Activated CD8-positive, alpha-beta memory T cell treated with anti-CD3 and anti-CD28 coated beads, Interleukin-2, amount 50 U/mL, for 4 hours (primary cell): Measurements from ENCODE around the gene AMBRA1.
A peak's percentile ranks its signal among the peaks of the same experiment; 100 is the strongest.

Experiments used
- DNase-seq: peaks from one replicate; pipeline ENCODE4 v3.0.0-alpha.2; 2020

The AMBRA1 gene

DNA sequence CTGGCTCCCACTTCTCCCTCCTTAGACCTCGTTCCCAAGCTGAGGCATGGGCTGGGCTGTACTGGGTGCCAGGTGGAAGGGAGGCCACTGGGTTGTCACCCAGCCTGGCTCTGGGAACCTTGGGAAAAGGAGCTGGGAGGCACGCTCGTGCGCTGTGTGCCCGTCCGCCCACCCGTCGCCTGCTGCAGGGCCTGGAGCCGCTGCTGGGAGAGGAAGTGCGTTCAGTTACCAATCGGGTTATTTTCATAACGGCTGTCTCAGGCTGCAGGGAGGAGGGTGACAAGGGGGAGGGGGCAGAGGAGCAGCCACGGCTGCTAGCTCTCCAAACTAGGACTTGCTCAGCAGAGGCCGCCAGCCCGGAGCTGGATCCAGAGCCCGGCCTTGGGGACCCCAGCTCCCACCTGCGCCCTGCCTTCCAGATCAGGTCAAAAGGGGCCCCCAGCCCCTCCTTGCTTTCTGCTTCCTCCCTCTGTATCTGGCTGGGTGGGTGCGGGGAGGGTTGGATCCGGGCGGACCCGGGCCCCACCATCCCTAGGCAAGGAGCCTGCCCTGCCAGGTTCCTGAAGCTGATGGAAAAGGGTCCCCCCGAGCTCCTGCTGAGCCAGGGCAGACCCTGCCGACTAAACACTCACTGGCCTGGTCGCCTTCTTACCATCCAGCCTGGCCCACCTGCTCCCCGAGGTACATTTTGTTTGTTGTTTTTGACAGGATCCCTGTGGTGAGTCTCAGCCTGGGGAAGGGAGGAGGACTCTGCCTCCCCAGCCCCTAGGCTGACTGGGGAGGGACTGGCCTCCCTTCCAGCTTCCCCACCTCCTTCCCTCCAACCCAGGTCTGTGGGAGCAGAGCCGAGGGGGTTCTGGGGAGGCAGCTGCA is 232.3 kb downstream of the AMBRA1 start:
- peak; percentile 63 for DNase-seq

- DNase-seq: no peak
Observed at GRCh38 chr11:46360878-46361277, 232.9 kb downstream of the AMBRA1 start.

DNA sequence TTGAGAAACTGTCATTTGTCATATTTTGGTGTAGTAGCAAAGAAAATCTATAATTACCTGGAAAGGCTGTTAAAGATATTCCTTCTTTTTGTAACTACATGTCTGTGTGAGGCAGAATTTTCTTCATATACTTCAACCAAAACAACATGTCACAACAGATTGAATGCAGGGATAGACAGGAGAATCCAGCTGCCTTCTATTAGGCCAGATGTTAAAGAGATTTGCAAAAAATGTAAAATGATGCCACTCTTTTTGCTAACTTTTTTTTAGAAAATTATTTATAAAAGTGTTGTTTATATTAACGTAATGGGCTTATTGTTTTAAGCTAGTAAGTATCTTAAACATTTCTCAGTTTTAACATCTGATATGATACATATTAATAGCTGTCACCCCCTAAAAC is 233.9 kb downstream of the AMBRA1 start:
- DNase-seq: no peak

- DNase-seq: no peak
Observed at GRCh38 chr11:46357483-46357936, 236.3 kb downstream of the AMBRA1 start.

DNA sequence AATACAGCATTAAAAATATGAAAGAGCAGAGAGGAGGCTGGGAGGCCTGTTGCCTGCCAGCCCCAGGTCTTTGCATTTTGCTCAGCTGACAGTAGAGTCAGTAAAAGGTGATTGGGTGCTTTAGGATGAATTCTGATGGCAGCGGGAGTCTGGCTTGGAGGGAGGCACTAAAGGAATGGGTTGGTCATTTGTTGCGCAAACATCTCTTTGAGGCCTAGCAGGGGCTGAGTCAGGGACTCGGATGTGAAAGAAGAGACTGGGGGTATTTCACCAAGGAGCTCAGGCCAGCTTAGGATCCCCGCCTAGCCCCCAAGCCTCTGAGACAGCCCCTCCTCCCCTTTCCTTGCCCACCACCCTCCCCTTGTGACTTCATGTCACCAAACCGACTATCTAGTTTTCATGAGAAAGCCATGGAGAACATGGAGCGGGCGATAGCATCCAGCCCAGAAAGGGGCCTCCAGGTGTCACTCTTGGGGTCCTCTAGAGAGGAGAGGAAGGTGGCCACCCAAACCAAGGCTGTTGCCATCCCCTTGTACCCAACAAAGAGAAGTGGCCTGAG is 236.8 kb downstream of the AMBRA1 start:
- no peak for DNase-seq

DNA sequence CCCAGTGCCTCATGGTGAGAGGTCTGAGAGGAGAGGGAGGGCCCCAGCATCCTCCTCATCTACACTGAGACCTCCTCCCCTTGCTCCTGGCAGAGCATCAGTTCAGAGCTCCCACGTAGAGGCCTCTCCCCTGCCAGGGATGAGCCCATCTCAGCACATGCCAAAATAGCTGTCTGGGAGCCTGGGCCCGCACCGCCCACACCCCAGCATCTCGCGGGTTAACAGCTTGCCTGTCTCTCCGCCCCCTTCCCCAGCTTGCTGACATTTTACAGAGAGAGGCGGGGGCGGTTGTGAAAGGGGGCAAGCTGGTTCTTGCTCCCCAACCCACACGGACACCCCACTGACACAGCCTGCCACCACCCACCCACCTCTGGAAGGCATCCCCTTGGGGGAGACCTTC is 240.1 kb downstream of the AMBRA1 start:
- DNase-seq: peak; percentile 79

DNA sequence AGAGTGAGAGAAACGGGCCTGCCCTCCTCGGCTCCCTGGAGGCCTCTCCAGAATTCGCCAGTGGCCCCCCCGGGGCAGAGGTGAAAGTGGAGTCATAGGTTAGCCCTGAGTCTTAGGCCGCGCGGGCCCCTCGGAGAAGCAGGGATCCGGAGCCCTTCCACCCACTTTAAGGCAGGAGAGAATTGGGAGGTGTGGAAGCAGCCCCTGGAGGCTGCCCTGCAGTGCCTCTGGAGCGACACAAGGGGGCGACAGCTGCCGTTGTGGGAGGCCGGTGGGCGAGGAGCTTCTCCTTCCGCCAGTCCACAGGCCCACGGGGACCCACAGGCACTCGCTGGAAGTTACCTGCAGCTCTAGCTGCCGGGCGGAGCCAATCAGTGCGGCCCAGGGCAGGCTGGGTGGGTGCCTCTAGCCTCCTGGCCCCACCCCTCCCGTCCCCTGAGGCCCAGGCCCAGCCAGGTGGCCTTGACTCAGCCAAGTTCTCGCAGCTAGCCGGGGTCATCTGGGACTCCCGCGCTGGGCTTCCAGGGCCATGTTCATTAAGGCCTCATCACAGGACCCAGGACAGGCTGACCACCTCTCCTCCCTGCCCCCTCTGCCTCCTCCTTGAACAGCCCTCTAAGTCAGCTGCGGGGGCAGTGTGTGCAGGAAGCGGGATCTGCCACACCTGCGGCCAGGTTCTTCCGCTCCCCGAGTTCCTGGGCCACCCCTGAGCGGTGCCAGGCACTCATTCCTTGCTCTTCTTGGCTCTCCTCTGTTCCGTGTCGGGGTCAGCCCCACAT is 241.6 kb downstream of the AMBRA1 start:
- peak; percentile 78 for DNase-seq

GRCh38 chr11:46351606-46352005 is 242.2 kb downstream of the AMBRA1 start:
- DNase-seq: no peak

GRCh38 chr11:46351148-46351547 is 242.7 kb downstream of the AMBRA1 start:
- no peak for DNase-seq

DNA sequence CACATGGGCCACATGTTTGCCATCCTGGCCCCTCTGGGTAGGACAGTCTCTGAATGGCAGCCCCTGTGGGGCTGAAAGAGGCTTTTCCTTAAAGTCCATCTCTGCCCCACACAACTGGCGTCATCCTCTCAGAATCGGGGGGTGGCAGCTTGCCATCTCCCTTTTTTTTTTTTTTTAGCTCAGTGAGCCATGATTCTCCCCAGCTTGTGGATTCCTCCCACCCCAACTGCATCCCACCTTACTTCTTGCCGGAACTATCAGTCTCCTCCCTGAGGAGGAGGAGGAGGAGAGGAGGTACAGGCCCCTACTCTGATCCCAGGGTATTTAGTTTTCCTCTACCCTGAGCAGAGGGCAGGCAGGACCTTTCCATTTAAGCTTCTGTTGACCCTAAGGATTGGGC is 243.1 kb downstream of the AMBRA1 start:
- no peak for DNase-seq

- peak; percentile 66 for DNase-seq
Observed at GRCh38 chr11:46348566-46349401, 245.0 kb downstream of the AMBRA1 start.

- peak; percentile 40 for DNase-seq
Observed at GRCh38 chr11:46347637-46348311, 246.0 kb downstream of the AMBRA1 start.

DNA sequence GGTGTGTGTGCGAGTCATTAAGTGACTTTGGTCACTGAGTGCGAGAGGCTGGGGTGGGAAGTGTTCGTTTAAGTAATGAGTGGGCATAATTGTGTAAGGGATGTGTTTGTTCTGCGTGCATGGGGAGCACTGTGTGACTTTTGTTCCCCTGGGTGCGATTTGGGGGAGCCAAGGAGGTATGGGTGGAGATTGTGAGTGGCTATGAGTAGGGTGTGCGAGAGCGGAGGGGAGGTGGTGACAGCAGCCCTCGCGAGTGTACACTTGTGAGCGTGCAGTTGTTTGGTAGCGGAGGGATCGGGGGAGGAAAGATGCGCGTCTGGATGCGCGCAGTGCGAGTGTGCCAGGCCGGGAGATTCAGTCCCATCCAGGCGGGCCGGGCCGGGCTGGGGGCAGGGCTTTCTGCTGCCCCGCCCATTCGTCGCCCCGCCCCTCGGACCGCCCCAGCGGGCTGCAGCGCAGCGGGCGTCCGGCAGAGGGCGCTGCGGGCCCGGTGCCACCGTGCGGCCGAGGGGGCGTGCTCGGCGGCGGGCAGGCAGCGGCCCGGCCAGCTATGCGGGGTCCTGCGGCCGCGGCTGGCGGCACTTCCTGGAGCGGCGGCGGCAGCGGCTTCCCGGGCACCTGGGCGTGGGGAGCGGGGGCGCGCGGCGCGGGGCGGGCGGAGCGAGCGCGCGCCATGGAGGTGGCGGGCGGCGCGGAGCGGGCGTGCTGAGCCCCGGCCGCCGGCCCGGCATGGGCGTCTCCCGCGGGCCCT is 246.8 kb downstream of the AMBRA1 start, which contains the start of gene DGKZ:
DGKZ (plus strand) TSS at position 578 of the 751 bp plus-strand sequence. CDS start 197 bp downstream, outside the sequence.
- peak; percentile 84 for DNase-seq
